Stimulated activated CD8-positive, alpha-beta memory T cell treated with anti-CD3 and anti-CD28 coated beads, Interleukin-7, amount 100 ng/mL, for 24 hours (primary cell): Measurements from ENCODE around the gene DPH7.
"Not testable (repeated sequence)": the region's sequence is repeated elsewhere in the genome, so short reads cannot be mapped to it uniquely, and the experiment has no call there.

ENCODE experiments used
- DNase-seq: peaks from one replicate; pipeline ENCODE4 v3.0.0-alpha.2; 2020; ENCODE audit warnings: low read depth

Gene DPH7

GRCh38 chr9:137606005-137606621 is 27.4 kb upstream of the DPH7 start:
- DNase-seq = no peak

GRCh38 chr9:137605121-137606004 is 26.6 kb upstream of the DPH7 start, which contains the start of gene ARRDC1:
Gene ARRDC1 (plus strand): TSS chr9:137605686. CDS start chr9:137605718, 32 bp downstream.
- DNase-seq = peak; percentile 84

- DNase-seq = no peak
Measured at GRCh38 chr9:137604345-137605086, 25.8 kb upstream of the DPH7 start.

- DNase-seq = no peak
Measured at GRCh38 chr9:137603879-137604278, 25.2 kb upstream of the DPH7 start.

- DNase-seq = no peak
Measured at GRCh38 chr9:137602661-137603060, 23.9 kb upstream of the DPH7 start.

GRCh38 chr9:137598943-137599342 is 20.2 kb upstream of the DPH7 start:
- no peak for DNase-seq

GRCh38 chr9:137596577-137596976 is 17.9 kb upstream of the DPH7 start:
- DNase-seq = not testable (repeated sequence)

- no peak for DNase-seq
Measured at GRCh38 chr9:137593176-137593575, 14.5 kb upstream of the DPH7 start.

GRCh38 chr9:137592767-137593166 is 14.0 kb upstream of the DPH7 start:
- no peak for DNase-seq

GRCh38 chr9:137590469-137591383 is 12.0 kb upstream of the DPH7 start, which contains the start of gene ZMYND19:
Gene ZMYND19 (minus strand): TSS chr9:137590512. CDS start chr9:137590263, 249 bp downstream.
- peak; percentile 78 for DNase-seq

- no peak for DNase-seq
Measured at GRCh38 chr9:137590123-137590468, 11.4 kb upstream of the DPH7 start.

- no peak for DNase-seq
Measured at GRCh38 chr9:137589441-137590122, 10.9 kb upstream of the DPH7 start.

- DNase-seq = no peak
Measured at GRCh38 chr9:137588891-137589290, 10.2 kb upstream of the DPH7 start.

GRCh38 chr9:137588311-137588710 is 9.6 kb upstream of the DPH7 start:
- DNase-seq = no peak

GRCh38 chr9:137586854-137587253 is 8.1 kb upstream of the DPH7 start:
- no peak for DNase-seq

- DNase-seq = no peak
Measured at GRCh38 chr9:137583957-137584356, 5.2 kb upstream of the DPH7 start.

GRCh38 chr9:137583347-137583746 is 4.6 kb upstream of the DPH7 start:
- DNase-seq = no peak

- no peak for DNase-seq
Measured at GRCh38 chr9:137582286-137582860, 3.6 kb upstream of the DPH7 start.

- no peak for DNase-seq
Measured at GRCh38 chr9:137581361-137582285, 2.9 kb upstream of the DPH7 start.

GRCh38 chr9:137580954-137581322 is 2.2 kb upstream of the DPH7 start:
- DNase-seq = no peak
